ENCODE measurements around the gene RPP25L. TPM values are rescaled to one million over a fixed set of nuclear protein-coding genes. Genes with fewer than 3 reads are reported as not detected.

RPP25L gene
- total RNA-seq, 3 donors from 2014 or later: 28.5 to 37.9 (median 36.4) TPM

DNA sequence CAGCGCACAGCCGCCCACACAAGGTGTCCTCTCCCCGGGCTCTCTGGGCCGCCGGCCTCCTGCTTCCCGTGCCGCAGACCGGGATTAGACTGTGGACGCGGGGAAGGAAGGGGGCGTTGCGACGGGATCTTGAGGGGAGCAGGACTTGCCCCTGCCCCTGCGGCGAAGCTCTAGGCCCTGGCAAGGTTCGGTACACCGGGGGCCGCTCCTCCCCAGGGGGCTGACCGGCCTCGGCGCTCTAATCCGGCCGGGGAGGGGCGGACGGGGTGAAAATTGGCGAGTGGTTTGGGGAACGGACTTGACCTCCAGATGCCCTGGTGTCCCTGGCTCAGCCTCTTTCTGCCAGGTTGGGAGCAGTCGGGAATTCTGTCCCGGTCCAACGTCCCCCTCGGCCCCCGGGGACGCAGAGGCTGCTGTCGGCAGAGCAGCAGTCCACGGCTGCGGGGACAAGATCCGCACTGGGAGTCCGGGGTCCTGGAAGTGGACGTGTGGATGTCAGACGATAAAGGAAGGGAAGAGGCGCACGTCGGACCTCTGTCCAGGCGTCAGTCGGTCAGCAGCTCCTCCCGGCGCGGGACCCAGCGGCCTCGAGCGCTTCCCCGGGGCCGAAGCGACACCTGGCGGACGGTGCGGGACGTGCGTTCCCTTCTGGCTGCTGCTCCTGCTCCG is 20.5 kb downstream of the RPP25L start:
- Histone ChIP-seq H3K4me3 (peak overlapping the region; percentile 35 to 73 (median 50)), H3K4me1 (peaks cover 12 to 26% of the 10 kb centered on the region in 2 donors), H3K9me3 (no peaks in the 10 kb centered on the region), H3K36me3 (no peaks in the 10 kb centered on the region), H3K27me3 (peaks cover 0 to 13% of the 10 kb centered on the region in 2 donors), H3K27ac (peak overlapping the region; percentile 40 to 88)
- TF ChIP-seq, protein P1, sequence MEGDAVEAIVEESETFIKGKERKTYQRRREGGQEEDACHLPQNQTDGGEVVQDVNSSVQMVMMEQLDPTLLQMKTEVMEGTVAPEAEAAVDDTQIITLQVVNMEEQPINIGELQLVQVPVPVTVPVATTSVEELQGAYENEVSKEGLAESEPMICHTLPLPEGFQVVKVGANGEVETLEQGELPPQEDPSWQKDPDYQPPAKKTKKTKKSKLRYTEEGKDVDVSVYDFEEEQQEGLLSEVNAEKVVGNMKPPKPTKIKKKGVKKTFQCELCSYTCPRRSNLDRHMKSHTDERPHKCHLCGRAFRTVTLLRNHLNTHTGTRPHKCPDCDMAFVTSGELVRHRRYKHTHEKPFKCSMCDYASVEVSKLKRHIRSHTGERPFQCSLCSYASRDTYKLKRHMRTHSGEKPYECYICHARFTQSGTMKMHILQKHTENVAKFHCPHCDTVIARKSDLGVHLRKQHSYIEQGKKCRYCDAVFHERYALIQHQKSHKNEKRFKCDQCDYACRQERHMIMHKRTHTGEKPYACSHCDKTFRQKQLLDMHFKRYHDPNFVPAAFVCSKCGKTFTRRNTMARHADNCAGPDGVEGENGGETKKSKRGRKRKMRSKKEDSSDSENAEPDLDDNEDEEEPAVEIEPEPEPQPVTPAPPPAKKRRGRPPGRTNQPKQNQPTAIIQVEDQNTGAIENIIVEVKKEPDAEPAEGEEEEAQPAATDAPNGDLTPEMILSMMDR (IDR thresholded peaks at IDR 0.05): peak; percentile 75 to 87 (median 86)
- TF ChIP-seq POLR2AphosphoS5 (IDR thresholded peaks at IDR 0.05): peak in 1 of 3 donors; percentile 28
- TF ChIP-seq POLR2A (IDR thresholded peaks at IDR 0.05): no peak
- intact Hi-C loops (cut with DNase I; ENCODE audit: low total_unique reads): no loop called here
- peak; percentile 64 to 87 for DNase-seq (ENCODE audit: low spot score in 2 of 2)

DNA sequence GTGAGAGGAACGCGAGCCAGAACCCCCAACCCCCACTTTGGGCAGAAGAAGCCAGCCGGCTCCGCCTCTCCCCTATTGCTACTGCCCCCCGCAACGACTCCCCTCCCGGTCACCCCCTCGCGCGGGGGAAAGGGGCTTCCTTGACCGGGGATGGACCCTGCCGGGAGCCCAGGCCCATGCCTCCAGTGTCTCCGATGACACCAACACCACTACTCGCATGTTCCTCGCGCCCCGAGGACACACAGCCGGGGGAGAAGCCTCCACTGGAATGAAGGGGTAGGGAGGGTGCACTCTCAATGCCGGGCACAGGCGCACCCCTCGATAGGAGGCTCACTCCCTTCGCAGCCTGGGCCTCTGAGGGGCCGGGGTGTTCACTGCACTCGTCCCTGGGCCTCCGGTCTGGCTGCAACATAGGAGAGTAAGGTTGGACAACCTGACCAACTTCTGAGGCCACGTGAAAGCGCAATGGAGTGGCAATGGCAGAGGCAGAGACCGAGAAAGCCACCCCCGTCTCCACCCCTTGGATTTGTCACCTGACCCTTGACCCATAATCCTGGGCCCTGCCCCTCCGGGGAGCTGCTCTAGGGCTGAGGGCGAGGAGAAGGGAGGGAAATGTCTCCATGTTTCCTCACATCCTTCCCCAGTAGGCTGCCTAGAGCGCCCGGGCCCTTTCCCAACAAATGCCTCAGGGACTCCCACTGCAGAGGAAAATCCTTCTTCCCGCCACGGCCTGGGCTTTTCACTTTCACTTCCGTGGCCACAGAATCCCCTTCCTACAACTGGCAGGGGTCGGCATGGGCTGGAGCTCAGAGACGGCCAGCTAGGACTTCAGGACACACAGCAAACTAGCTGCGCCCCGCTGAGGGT is 21.3 kb downstream of the RPP25L start:
- TF ChIP-seq, protein P1 (IDR thresholded peaks at IDR 0.05): no peak
- Histone ChIP-seq H3K4me3 (peak overlapping the region; percentile 50 to 73 (median 65)), H3K36me3 (no peaks in the 10 kb centered on the region), H3K27me3 (peaks cover 0 to 13% of the 10 kb centered on the region in 2 donors), H3K27ac (peak overlapping the region; percentile 40 to 88), H3K9me3 (no peaks in the 10 kb centered on the region), H3K4me1 (peaks cover 12 to 26% of the 10 kb centered on the region in 2 donors)
- DNase-seq (ENCODE audit: low spot score in 2 of 2): no peak
- intact Hi-C loops (cut with DNase I; ENCODE audit: low total_unique reads): no loop called here

DNA sequence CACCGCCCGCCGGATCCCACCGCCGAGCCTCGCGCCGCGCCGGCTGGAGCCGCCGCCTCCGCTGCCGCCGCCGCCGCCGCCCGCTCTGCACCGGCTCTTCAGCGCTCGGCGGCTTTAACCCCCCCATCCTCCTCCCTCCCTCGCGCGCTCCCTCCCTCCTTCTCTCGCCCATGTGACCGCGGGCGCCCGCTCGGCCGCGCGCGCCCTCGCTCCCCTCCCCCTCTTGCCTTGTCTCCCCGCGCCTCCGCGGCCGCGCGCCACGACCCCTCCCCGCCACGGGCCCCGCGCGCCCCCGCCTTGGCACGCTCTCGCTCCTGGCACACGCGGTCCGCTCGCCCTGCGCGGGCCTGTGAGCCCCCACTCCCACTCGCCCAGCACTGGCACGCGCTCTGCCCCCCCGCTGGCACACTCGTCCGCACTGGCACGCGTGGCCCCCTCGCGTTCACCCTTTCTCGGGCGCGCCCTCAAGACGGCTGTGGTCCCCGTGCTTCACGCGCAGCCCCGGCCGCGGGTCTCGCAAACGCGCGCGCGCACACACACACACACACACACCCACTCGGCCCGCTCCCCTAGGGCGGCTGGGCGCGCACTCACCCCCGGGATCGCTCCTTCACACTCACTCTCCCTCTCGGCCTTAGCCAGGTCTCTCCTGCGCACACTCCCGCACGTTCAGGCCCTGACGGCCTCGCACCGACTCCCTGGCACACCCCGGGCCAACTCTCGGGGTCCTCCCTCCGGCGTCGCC is 22.1 kb downstream of the RPP25L start, which contains the start of gene CNTFR:
CNTFR (minus strand) TSS at position 89 of the 745 bp plus-strand sequence. CDS start 20,743 bp downstream, outside the sequence.
- TF ChIP-seq POLR2A (IDR thresholded peaks at IDR 0.05): no peak
- Histone ChIP-seq H3K9me3 (no peaks in the 10 kb centered on the region), H3K4me1 (peaks cover 12 to 26% of the 10 kb centered on the region in 2 donors), H3K27me3 (peaks cover 0 to 13% of the 10 kb centered on the region in 2 donors), H3K4me3 (peak within 1 kb of the TSS; percentile 50 to 73 (median 65)), H3K36me3 (no peaks in the 10 kb centered on the region), H3K27ac (peak within 1 kb of the TSS; percentile 29 to 88)
- intact Hi-C loops (cut with DNase I; ENCODE audit: low total_unique reads): no loop called here
- no peak for DNase-seq (ENCODE audit: low spot score in 2 of 2)

DNA sequence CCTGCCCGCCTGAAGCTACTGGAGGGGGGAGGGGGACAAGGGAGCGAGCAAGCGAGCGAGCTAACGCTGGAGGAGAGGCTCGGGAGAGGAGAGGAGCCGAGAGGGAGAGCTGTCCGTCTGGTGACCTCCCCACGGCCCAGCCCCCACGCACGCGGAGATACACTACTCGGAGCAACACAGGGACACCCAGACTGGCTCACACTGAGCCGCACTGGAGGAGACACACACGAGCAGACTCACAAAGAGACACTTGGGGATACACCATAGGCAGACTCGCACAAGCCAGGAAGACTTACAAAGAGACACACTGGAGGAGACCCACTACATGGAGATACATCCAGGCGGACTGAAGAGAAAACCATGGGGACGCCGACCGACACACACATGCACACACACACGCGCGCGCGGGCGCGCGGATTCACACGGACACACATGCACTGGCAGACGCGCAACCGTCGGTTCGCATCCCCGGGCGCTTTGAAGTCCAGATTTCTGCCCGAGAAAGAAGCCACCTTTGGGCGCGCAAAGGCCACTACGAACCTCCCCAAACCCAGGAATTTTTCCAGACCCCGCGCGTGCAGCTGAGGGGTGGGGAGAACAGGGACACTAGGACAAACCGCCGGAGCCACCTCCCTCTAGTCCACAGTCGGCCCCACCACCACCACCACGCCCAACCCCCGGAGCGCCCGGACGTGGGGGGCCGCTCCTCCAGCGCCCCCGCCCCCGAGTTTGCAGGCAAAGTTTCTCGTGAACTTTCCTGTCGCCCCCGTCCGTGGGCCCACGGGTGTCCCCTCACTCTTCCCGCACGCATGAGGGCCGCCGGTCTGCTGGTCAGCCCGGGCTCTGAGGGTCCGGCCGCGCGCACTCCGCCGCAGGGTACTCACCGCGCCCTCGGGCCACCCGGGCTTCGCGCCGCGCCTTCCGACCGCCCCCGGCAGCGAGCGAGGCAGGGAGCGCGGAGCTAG is 22.9 kb downstream of the RPP25L start:
- H3K4me3 ChIP-seq: peak overlapping the region; percentile 50 to 73 (median 65)
- no peaks in the 10 kb centered on the region for H3K9me3 ChIP-seq
- intact Hi-C loops (cut with DNase I; ENCODE audit: low total_unique reads): no loop called here
- H3K27ac ChIP-seq: peak overlapping the region in 1 of 2 donors; percentile 88
- TF ChIP-seq POLR2AphosphoS5 (IDR thresholded peaks at IDR 0.05): no peak
- TF ChIP-seq, protein P1 (IDR thresholded peaks at IDR 0.05): no peak
- TF ChIP-seq POLR2A (IDR thresholded peaks at IDR 0.05): no peak
- peaks cover 0 to 13% of the 10 kb centered on the region in 2 donors for H3K27me3 ChIP-seq
- DNase-seq (ENCODE audit: low spot score in 2 of 2): no peak
- H3K36me3 ChIP-seq: no peaks in the 10 kb centered on the region
- peaks cover 12 to 26% of the 10 kb centered on the region in 2 donors for H3K4me1 ChIP-seq

All from breast epithelium (tissue), 4 donors.